Measurements from ENCODE around the gene ARMC8. TPM values are rescaled to one million over a fixed set of nuclear protein-coding genes. Genes with fewer than 3 reads are reported as not detected.

ARMC8 gene
- total RNA-seq, 4 donors from 2014 or later: 28.8 to 58.0 (median 36.6) TPM

GRCh38 chr3:138284079-138284478 lies 97.0 kb downstream of the ARMC8 start:
- intact Hi-C loops (cut with DNase I; ENCODE audit: low total_unique reads): no loop called here
- DNase-seq (ENCODE audit: low spot score in 2 of 2): no peak
- TF ChIP-seq, protein P1, sequence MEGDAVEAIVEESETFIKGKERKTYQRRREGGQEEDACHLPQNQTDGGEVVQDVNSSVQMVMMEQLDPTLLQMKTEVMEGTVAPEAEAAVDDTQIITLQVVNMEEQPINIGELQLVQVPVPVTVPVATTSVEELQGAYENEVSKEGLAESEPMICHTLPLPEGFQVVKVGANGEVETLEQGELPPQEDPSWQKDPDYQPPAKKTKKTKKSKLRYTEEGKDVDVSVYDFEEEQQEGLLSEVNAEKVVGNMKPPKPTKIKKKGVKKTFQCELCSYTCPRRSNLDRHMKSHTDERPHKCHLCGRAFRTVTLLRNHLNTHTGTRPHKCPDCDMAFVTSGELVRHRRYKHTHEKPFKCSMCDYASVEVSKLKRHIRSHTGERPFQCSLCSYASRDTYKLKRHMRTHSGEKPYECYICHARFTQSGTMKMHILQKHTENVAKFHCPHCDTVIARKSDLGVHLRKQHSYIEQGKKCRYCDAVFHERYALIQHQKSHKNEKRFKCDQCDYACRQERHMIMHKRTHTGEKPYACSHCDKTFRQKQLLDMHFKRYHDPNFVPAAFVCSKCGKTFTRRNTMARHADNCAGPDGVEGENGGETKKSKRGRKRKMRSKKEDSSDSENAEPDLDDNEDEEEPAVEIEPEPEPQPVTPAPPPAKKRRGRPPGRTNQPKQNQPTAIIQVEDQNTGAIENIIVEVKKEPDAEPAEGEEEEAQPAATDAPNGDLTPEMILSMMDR (IDR thresholded peaks at IDR 0.05): no peak
- no peak for TF ChIP-seq POLR2A (IDR thresholded peaks at IDR 0.05)
- H3K4me3 ChIP-seq (ENCODE audit: low read depth, poor library complexity, severe bottlenecking): no peak overlapping the region
- 93 to 94% methylated on average over 1 of the region's 1 CpG for WGBS, 2 donors

DNA sequence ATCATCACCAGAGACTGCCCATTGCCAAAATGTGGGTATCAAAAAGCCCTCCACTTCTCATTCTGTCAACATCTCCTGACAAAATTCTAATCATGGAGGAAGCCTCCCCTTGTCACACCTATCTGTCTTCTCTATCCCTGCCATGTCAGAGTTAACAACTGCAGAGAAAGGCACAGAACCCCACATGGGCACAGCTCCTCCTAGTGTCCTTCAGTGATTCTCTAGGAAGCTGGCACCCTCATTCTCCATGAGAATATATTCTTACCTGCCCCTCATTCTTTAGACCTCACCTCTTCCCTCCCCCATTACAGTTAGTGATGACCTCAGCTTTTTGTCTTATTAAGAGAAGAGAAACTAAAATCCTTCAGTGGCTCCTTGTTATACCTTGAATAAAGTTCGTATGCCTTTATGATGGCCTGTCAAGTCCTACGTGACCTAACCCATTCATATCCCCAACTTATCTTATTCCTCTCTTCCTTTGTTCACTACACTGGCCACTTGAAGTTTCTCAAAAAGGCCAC lies 97.9 kb downstream of the ARMC8 start:
- TF ChIP-seq POLR2A (IDR thresholded peaks at IDR 0.05): no peak
- TF ChIP-seq, protein P1 (IDR thresholded peaks at IDR 0.05): no peak
- DNase-seq (ENCODE audit: low spot score in 2 of 2): no peak
- 82 to 95% methylated on average over 2 of the region's 2 CpGs for WGBS, 2 donors
- H3K4me3 ChIP-seq (ENCODE audit: low read depth, poor library complexity, severe bottlenecking): no peak overlapping the region
- intact Hi-C loops (cut with DNase I; ENCODE audit: low total_unique reads): no loop called here

DNA sequence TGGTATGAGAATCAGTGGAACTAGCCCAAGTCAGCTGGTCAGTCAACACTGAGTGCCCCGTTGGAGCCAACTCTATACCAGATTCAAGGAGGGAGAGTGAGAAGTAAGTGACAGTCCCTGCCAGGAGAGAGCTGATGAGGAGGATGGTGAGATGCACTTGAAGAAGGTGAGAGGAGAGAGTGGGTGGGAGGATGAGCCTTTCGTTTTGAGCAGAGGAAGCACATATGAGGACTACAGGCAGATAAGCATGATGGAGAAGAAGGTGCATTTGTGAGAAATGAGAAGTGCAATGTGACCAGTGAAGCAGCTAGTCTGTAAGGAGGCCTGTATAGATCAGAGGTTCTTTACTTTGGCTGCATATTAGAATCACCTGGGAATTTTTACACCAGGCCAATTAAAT lies 102.2 kb downstream of the ARMC8 start:
- TF ChIP-seq POLR2A (IDR thresholded peaks at IDR 0.05): no peak
- TF ChIP-seq, protein P1 (IDR thresholded peaks at IDR 0.05): no peak
- 85 to 96% methylated on average over 2 of the region's 2 CpGs for WGBS, 2 donors
- no peak for DNase-seq (ENCODE audit: low spot score in 2 of 2)
- intact Hi-C loops (cut with DNase I; ENCODE audit: low total_unique reads): no loop called here
- H3K4me3 ChIP-seq (ENCODE audit: low read depth, poor library complexity, severe bottlenecking): no peak overlapping the region

- WGBS, 2 donors: 88 to 90% methylated on average over 3 of the region's 3 CpGs
- TF ChIP-seq POLR2A (IDR thresholded peaks at IDR 0.05): no peak
- TF ChIP-seq, protein P1 (IDR thresholded peaks at IDR 0.05): no peak
- intact Hi-C loops (cut with DNase I; ENCODE audit: low total_unique reads): no loop called here
- no peak overlapping the region for H3K4me3 ChIP-seq (ENCODE audit: low read depth, poor library complexity, severe bottlenecking)
- DNase-seq (ENCODE audit: low spot score in 2 of 2): no peak
Observed at GRCh38 chr3:138289701-138290100, 102.6 kb downstream of the ARMC8 start.

GRCh38 chr3:138296639-138297038 lies 109.5 kb downstream of the ARMC8 start:
- TF ChIP-seq, protein P1 (IDR thresholded peaks at IDR 0.05): no peak
- TF ChIP-seq POLR2A (IDR thresholded peaks at IDR 0.05): no peak
- no peak for DNase-seq (ENCODE audit: low spot score in 2 of 2)
- WGBS, 2 donors: 87 to 93% methylated on average over 1 of the region's 1 CpG
- H3K4me3 ChIP-seq (ENCODE audit: low read depth, poor library complexity, severe bottlenecking): no peak overlapping the region
- intact Hi-C loops (cut with DNase I; ENCODE audit: low total_unique reads): no loop called here

GRCh38 chr3:138297059-138297607 lies 110.0 kb downstream of the ARMC8 start:
- intact Hi-C loops (cut with DNase I; ENCODE audit: low total_unique reads): no loop called here
- TF ChIP-seq, protein P1 (IDR thresholded peaks at IDR 0.05): no peak
- TF ChIP-seq POLR2A (IDR thresholded peaks at IDR 0.05): no peak
- H3K4me3 ChIP-seq (ENCODE audit: low read depth, poor library complexity, severe bottlenecking): no peak overlapping the region
- 89 to 92% methylated on average over 5 of the region's 5 CpGs for WGBS, 2 donors
- no peak for DNase-seq (ENCODE audit: low spot score in 2 of 2)

Measured in lower leg skin (tissue), 4 donors.